ENCODE results near the gene EFNA4.

Gene EFNA4

DNA sequence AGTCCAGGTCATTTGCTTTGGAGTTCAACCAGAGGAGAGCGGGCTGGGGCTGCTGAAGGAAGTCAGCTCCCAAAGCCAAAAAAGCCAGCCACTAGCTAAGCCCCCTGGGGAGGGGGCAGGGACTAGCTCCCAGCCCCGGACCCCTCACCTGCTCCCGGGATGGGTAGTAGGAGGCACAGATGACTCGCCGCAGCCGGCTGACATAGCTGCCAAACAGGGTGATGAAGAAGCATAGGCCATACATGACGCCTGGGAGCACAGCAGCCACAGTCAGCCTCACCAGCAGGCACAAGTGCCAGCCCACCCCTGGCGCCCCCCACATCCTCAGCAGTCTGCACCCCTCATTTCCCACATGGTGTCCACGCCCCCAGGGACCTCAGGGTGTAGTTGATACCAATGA is 37.4 kb upstream of the EFNA4 start:
- TF ChIP-seq, protein P1, sequence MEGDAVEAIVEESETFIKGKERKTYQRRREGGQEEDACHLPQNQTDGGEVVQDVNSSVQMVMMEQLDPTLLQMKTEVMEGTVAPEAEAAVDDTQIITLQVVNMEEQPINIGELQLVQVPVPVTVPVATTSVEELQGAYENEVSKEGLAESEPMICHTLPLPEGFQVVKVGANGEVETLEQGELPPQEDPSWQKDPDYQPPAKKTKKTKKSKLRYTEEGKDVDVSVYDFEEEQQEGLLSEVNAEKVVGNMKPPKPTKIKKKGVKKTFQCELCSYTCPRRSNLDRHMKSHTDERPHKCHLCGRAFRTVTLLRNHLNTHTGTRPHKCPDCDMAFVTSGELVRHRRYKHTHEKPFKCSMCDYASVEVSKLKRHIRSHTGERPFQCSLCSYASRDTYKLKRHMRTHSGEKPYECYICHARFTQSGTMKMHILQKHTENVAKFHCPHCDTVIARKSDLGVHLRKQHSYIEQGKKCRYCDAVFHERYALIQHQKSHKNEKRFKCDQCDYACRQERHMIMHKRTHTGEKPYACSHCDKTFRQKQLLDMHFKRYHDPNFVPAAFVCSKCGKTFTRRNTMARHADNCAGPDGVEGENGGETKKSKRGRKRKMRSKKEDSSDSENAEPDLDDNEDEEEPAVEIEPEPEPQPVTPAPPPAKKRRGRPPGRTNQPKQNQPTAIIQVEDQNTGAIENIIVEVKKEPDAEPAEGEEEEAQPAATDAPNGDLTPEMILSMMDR (conservative IDR thresholded peaks at IDR 0.05; ENCODE audit: low read length): no peak
- DNase-seq (ENCODE audit: low read depth): no peak
- H3K4me3 ChIP-seq (ENCODE audit: low read length): no peak overlapping the region

DNA sequence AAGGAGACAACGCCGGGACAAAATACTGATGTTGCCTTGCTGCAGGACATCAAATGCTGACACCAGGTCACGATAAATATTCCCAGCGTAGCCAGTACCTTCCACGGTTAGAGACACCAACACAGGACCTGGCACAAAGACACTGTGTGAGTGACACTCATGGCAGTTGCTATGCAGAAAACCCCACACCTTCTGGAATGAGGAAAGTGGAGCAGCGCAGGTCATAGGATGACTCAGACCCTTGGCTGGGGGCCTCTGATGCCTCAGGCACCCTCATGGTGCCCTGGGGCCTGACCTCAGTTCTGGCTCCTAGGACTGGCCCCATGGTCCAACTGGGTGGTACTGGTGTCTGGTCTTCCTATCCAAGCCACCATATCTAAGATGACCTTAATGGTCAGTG is 37.0 kb upstream of the EFNA4 start:
- DNase-seq (ENCODE audit: low read depth): no peak
- TF ChIP-seq, protein P1 (conservative IDR thresholded peaks at IDR 0.05; ENCODE audit: low read length): no peak
- H3K4me3 ChIP-seq (ENCODE audit: low read length): no peak overlapping the region

DNA sequence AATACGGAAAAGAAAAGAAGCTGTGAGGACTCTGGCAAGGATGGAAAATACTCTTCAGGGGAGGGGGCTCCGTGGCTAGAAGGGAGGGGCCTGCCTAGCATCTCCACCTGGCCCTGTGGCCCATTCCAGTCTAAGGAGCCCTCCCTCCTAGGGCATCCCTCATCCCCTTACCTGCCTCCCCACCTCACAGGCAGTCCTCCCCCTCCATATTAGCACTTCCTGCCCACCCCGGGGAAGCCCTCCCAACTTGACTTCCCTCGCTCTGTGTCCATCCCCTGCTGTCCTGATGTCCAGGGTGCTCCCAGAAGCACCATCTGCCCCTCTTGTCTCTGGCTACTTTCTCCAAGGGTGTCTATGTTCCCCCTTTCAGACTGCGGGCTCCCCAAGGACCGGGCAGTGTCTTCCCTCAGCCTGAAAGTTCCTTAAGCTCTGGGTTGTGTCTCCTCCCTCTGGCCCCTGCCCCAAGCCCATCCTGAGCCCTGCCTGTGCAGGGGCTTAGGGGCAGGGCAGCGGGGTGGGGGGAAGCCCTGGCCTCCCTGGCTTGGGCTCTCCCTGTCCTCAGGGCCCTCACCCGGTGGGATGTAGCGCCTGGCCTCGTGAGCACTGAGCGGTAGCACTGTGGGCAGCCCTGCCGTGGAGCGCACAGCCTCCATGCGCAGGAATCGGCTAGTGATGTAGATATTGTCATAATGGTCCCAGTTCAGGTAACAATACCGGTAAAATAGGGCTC is 33.9 kb upstream of the EFNA4 start:
- TF ChIP-seq, protein P1 (conservative IDR thresholded peaks at IDR 0.05; ENCODE audit: low read length): no peak
- H3K4me3 ChIP-seq (ENCODE audit: low read length): no peak overlapping the region
- DNase-seq (ENCODE audit: low read depth): no peak

DNA sequence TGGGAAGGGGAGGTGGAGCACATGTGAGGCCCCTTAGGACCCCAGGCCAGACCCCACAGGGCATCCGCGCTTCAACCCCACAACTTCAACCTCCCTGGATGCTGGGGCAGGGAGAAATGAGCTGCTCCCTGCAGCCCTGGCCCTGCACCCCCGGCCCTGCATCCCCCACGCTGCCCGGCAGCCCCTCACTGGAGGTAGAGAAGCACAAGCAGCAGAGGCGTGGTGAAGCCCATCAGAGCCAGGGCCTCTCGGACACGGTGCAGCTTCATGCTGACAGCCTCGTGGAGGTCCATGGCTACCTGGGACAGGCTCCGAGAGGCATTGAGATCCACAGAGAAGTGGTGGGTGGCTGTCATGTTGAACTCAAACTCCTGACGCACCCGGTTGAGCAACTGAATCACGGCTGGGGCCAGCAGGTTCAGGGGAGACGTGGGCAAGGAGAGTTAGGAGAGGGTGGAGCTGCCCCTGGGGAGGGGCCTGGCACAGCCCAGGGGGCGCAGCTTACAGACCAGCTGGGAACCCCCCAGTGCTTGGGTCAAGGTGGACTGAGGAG is 33.2 kb upstream of the EFNA4 start:
- H3K4me3 ChIP-seq (ENCODE audit: low read length): no peak overlapping the region
- TF ChIP-seq, protein P1 (conservative IDR thresholded peaks at IDR 0.05; ENCODE audit: low read length): no peak
- DNase-seq (ENCODE audit: low read depth): no peak

DNA sequence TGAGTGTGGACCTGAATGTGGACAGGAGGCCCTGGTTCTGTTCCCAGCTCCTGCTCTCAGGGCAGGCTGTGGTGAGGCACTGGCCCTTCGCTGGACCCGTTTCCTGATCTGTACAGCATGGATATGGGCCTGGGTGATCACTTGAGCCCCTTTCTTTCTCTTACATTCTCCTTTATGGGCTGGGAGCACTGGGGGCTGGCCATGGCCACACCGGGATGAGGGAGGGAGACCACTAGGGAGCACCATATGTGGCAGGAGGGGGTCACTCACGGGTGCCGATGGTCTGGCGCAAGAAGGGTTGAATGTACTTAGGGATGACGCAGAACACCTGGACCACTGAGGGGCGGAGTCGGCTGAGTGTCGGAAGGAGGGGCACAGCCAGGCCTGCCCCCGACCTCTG is 32.6 kb upstream of the EFNA4 start:
- TF ChIP-seq, protein P1 (conservative IDR thresholded peaks at IDR 0.05; ENCODE audit: low read length): no peak
- DNase-seq (ENCODE audit: low read depth): no peak
- H3K4me3 ChIP-seq (ENCODE audit: low read length): no peak overlapping the region

DNA sequence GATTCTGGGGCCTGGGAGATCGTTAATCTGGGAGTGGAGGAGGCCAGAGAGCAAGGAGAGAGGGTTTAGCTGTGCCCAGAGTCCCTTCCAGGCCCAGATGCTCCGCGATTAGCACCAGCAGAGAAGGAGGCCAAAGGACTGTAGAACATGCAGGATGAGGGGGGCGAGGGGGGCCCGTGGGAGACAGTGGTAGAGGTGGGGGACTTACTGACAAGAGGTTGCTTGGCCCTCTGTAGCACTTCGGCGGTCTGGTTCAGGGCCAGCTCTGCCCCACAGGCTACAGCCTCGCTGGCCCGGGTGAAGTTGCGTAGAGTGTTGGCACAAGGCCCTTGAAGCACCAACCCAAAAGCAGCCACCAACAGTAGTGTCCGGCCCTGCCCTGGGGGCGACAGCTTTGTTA is 30.7 kb upstream of the EFNA4 start:
- DNase-seq (ENCODE audit: low read depth): no peak
- no peak overlapping the region for H3K4me3 ChIP-seq (ENCODE audit: low read length)
- TF ChIP-seq, protein P1 (conservative IDR thresholded peaks at IDR 0.05; ENCODE audit: low read length): no peak

DNA sequence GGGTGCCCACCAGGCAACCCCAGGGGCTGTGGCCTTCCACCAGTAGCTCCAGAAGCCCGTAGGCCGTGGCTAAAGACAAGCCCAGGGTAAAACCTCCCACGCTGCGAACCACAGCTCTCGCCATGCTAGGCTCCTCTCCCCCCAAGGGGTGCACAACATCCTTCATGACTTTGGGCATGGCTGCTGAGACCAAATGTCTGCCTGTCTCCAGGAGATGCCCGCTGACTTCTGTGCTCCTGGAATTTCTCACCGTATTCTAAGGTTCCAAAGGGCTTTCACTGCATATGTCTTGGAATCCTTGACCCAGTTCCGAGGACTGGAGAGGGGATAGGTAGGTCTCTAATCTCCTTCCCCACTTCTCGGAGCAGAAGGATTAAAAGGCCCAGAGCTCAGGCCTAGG is 30.0 kb upstream of the EFNA4 start, which contains the start of the genes DCST1 and DCST2:
Gene DCST1, plus strand, starts transcription at position 301 of the 400 bp plus-strand sequence. CDS start 213 bp downstream, outside the sequence.
Gene DCST2, minus strand, starts transcription at position 258 of the 400 bp plus-strand sequence. Its CDS starts 80 bp downstream, at position 178.
- DNase-seq (ENCODE audit: low read depth): no peak
- TF ChIP-seq, protein P1 (conservative IDR thresholded peaks at IDR 0.05; ENCODE audit: low read length): no peak
- no peak within 1 kb of the TSS for H3K4me3 ChIP-seq (ENCODE audit: low read length)
